Stimulated activated naive CD4-positive, alpha-beta T cell treated with Interleukin-2 at 50 U/mL for 16 hours (primary cell): ENCODE data around the gene HRG.
"Not testable (repeated sequence)": the region's sequence is repeated elsewhere in the genome, so short reads cannot be mapped to it uniquely, and the experiment has no call there.

ENCODE experiments used
- DNase-seq: peaks from one replicate; lab custom pipeline; 2025; lab: John Stamatoyannopoulos, UW

Gene HRG

DNA sequence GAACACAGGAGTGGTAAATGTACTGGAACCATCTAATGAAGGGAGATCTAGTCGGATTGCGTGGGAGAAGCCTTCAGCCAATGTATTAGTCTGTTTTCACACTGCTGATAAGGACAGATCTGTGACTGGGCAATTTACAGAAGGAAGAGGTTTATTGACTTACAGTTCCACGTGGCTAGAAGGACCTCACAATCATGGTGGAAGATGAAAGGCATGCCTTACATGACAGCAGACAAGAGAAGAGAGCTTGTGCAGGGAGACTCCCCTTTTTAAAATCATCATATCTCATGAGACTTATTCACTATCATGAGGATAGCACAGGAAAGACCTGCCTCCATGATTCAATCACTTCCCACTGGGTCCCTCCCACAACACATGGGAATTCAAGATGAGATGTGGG lies 17.0 kb downstream of the HRG start:
- DNase-seq: no peak

DNA sequence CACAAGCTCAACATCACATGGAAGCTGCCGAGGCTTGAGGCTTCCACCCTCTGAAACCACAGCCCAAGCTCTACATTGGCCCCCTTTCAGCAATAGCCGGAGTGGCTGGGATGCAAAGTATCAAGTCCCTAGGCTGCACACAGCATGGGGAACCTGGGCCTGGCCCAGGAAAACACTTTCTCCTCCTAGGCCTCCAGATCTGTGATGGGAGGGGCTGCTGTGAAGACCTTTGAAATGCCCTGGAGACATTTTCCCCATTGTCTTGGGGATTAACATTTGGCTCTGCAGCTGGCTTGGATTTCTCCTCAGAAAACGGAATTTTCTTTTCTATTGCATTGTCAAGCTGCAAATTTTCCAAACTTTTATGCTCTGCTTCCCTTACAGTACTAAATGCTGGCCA lies 18.2 kb downstream of the HRG start:
- DNase-seq: no peak

DNA sequence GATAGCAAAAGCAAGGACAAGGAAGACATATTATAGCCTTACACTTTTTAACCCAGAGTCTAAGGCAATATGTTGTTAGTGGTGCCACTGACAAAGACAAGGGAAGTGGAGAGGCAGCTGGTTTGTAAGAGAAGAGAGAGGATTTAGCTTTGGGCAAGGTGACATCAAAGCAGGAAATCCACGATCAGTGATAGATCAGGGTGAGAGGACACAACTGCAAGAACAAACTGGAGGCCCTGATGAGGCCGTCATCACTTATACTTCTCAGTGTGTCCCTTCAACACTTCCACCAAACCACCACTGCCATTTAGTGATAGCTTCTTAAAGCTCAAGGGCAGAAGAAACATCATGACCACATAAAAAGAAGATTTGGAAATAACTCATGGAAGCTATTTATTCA lies 20.7 kb downstream of the HRG start:
- not testable (repeated sequence) for DNase-seq

DNA sequence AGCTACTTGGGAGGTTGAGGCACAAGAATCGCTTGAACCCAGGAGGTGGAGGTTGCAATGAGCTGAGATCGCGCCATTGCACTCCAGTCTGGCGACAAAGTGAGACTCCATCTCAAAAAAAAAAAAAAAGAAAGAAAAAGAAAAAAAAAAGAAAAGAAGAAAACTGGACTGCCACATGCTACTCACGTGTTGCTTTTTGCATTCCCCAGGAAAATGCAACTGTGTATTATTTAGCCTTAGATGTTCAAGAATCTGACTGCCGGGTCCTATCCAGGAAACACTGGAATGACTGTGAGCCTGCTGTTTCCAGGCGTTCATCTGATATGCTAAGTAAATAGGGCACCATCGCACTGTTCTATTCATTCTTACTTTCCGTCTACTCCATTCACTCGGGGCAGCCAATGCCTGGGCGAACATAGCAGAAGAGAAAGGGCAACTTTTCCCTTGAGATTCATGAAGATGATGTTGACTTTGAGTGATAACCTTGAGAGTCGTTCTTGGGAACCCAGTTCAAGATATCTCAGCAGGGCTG lies 21.4 kb downstream of the HRG start:
- DNase-seq: no peak

DNA sequence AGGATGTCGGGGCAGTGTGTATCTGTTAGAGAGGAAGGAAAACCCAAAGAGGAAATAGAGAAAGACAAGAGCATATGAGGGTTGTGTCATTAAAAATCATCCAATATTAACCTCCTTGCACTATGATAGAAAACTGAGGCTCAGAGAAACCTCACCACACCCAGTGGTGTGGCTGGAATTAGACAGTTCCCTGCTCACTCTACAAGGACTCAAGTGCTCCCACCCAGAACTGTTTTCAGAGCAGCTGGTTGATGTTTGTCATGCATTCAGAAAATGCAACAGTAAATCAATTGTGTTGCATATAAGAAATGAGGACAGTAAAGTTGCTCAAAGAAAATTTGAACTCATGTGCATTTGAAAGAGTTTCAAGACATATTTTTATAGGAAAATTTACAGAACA lies 24.5 kb downstream of the HRG start:
- DNase-seq: not testable (repeated sequence)

DNA sequence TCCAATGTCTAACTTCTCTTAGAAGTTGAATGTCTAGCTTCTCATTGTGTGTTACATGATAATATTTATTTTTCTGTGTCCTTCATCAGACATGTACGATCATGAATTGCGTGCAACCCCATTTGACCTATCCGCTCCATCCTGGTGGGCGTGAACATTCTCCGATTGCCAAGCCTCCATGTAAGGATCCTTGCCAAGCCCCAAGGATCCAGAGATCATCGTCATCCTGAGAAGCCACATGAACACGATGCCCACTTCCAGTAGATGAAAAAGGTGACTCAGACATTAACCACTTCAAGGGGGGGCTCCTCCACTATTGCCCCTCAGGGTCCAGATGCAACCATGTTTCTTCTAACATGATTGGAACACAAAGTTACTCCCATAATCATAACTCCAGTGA lies 25.9 kb downstream of the HRG start:
- DNase-seq: no peak

DNA sequence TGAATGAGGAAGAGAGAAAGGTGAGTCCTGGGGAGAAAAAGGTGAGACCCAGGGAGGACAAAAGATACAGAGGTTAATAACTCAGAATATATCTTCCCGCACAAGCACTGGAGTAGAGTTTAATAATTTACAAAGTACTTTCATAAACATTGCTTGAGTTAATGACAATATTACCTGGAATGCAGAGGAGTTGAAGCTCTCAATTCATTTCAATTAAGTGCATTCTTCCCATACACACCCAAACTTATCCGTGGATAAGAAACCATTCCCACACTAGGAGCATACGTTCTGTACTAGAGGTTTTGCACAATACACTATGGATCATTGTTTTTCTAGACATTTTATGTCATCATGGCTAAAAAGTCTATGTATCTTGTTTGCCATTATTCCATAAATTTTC lies 28.0 kb downstream of the HRG start:
- no peak for DNase-seq

DNA sequence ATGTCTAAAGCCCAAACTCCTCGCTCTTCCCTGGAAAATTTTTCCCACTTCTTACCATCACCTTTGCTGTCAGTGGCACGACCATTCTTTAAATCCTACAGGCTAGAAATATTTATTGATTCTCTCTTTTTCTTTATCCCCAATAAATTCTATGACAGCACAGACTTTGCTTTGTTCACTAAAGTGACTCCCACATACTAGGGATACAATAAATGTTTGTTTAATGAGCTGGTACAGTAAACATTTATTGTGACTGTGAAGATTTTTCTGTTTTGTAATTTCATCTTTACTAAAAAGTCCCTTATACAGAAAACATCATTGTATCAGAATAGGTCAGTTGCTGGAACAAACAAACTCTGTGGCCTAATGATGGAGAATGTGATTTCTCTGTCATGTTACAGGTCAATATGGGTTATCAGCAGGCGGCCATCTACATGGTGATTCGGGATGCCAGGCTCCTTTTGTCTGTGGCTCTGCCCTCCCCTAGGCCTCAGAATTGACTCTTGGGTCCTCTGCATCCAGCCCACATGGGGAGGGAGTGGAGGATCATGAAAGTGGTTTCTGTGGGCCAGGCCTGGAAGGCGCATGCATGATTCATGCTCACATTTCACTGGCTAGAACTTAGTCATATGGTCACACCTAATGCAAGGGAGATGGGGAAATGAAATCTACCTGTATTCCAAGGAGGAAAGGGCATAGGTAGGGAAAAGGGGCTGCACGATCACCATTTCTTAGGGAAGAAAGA lies 28.6 kb downstream of the HRG start:
- no peak for DNase-seq

DNA sequence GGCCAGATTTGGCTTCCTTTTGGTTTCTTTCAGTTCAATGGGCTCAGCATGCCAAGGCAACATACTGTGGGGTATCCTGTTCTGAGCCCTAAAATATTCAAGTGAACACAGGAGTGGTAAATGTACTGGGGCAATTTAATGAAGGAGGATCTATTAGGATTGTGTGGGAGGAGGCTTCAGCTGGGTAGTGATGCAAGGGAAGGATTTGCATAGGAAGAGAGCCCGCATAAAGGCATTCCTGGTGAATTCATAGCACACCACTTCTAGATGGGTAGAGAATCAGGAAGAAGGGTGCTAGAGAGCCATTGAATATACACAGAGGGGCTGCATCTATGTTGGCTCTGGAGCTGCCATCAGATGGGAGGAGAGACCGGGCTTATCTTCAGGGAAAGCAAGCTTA lies 30.7 kb downstream of the HRG start:
- no peak for DNase-seq

DNA sequence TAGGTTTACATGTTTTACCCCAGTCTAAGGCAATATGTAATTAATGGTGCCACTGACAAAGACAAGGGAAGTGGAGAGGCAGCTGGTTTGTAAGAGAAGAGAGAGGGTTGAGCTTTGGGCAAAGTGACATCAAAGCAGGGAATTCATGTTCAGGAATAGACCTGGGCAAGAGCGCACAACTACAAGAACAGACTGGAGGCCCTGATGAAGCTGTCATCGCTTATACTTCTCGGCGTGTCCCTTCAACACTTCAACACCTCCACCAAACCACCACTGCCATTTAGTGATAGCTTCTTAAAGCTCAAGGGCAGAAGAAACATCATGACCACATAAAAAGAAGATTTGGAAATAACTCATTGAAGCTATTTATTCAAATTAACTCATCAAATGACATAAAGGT lies 31.7 kb downstream of the HRG start:
- no peak for DNase-seq

DNA sequence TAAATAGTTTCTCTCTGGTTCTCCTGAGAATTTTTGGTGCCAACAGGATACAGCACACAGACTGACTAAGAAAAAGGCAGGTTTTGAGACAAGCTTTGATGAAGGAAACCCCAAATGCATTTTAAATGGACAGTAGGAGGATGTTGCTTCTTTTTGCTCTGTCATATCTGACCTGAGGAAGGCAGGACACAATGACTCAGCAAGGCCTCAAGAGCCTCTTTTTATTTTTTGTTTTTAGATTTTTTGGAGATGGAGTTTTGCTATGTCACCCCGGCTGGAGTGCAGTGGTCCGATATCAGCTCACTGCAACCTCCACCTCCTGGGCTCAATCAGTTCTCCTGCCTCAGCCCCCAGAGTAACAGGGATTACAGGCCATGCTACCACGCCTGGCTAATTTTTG lies 34.5 kb downstream of the HRG start:
- DNase-seq: no peak

DNA sequence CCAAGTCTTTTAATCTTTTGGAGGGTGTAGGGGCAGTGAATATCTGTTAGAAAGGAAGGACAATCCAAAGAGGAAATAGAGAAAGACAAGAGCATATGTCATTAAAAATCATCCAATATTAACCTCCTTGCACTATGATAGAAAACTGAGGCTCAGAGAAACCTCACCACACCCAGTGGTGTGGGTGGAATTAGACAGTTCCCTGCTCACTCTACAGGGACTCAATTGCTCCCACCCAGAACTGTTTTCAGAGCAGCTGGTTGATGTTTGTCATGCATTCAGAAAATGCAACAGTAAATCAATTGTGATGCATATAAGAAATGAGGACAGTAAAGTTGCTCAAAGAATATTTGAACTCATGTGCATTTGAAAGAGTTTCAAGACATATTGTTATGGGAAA lies 36.6 kb downstream of the HRG start:
- not testable (repeated sequence) for DNase-seq

DNA sequence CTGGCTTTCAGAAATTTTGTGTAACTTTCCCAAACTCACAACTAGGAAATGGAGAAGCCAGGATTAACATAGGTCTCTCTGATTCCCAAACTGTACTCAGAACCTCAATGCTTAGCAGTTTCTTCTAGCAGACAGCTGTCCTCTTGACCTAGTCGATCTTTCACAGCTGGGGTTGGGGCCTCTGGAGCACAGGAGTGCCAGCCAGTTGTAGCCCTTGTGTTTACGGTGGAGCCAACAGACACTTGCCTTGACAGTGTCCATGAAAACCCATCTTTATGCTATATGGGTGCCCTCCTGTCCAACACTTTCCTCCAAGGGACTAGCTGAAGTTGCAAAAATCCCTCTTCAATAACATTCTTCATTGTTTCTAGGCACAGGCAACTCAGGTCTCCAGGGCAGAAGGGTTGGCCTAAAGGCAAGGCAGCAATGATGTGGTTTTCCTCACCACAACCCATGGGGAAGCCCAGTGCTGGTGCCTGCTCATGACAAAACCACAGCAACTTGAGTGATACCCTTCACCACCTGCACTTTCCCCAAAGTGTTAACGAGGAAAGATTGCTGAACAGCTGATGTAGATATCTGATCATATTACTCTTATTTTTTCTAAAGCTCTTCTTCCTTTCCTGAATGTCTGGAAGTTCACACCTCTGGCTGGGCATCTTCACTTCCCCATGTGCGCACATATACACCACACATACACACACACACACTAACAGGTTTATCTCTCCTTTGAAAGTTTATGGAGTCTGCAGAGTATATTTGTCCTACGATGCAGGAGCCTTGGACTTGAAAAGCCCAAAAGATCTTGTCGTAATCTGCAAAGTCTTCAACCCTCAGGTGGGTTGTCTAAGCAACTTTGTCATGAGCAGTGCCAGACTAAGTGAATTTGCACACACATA lies 40.3 kb downstream of the HRG start:
- DNase-seq: peak; percentile 11

DNA sequence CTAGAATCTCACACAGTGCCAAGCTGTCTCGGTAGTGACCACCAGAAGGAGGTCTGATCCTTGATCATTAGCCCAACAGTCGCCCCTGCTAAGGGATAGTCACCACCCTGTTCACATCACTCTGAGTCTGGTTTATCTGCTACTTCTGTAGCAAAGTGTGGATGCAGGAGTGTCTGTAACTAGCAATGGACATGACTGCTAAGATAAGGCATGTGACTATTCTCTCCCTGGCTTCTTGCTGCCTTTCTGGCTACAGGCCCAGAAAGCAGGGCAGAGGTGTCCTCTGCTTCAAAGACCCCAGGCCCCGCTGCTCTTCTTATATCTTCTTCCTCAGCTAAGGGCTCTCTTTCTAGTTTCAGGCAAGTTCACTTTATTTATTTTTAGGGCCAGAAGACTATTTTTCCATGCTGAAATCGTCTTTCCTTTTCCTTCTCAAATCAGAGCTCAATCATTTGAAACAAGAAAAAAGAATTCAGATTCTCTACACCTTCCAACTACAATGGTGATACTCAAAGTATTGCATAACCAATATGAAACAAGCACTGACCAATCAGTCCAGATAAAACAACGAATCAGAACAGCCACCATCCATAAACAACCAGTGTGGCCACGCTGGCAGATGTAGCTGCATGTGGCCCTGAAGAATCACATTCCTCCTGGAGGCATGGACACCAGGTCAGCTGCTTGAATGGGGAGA lies 43.3 kb downstream of the HRG start:
- DNase-seq: no peak

DNA sequence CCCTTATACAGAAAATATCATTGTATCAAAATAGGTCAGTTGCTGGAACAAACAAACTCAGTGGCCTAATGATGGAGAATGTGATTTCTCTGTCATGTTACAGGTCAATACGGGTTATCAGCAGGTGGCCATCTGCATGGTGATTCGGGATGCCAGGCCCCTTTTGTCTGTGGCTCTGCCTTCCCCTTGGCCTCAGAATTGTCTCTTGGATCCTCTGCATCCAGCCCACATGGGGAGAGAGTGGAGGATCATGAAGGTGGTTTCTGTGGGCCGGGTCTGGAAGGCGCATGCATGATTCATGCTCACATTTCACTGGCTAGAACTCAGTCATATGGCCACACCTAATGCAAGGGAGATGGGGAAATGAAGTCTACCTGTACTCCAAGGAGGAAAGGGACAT lies 44.9 kb downstream of the HRG start:
- DNase-seq: not testable (repeated sequence)

DNA sequence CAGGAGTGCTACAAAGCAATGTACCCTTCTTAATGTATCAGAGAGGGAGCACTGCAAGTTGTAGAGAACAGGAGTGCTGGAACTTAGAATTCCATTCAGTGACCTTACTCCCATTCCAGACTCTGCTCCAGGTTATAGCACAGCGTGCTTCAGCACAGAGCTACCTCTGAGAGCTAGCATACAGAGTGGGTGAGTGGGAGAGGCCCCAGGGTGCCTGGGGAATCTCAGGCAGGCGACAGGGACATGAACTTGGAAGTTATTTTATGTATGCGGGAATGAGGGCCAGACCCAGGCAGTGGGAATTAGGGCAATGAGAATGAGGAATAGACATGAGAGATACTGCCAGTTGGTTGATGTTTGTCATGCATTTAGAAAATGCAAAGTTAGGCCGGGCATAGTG lies 47.7 kb downstream of the HRG start:
- no peak for DNase-seq

DNA sequence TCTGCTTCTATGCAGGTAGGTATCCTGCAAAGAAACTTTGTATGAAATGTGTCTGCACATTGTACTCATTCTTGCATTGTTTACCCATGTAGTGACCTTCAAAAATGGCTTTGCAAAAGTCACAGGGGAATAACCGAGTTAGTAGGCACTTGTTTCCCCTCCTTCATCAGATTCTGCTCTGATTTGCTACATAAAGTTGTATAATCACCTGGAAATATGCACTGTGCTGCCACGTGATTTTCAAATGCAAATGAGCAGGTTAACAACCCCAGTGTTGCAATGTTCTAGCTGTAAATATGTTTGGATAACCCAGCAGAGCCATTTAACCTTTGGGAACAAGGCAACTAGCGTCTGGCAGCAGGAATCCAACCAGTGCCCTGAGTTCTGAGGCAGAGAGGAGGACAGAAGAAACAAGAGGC lies 51.2 kb downstream of the HRG start, which contains the start of gene KNG1:
Gene KNG1 (plus strand): TSS at position 321 of the 419 bp plus-strand sequence. CDS start 184 bp downstream, outside the sequence.
- no peak for DNase-seq

DNA sequence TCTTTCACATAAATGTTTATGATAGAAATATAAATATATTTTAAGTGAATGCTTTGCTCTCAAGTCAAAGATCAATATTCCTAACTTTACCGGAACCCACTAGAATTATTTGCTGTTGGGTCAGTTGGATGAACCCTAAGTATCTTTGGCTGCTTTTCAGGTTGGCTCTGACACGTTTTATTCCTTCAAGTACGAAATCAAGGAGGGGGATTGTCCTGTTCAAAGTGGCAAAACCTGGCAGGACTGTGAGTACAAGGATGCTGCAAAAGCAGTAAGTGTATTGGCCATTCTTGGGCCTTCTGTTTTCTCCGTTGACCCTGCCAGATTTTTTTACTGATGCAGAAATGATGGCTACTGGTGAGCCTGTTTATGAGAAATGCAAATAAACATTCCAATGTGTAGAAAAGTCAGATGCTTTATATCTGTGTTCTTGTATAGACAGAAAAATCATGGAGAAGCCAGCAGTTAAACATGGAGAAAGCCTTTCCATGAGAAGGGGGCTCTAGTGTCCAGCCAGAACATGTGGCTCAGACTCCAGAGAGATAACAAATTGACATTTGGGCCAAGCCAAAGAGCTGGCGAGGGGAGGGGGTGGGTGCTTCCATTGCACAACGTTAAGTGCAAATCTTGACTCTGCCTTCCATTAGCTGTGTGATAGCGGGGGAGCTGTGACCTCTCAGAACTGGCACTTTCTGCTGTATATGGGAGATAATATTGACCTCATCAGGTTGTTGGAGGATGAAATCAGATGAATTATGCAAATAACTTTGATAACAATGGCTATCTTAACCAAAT lies 54.3 kb downstream of the HRG start:
- DNase-seq: no peak

DNA sequence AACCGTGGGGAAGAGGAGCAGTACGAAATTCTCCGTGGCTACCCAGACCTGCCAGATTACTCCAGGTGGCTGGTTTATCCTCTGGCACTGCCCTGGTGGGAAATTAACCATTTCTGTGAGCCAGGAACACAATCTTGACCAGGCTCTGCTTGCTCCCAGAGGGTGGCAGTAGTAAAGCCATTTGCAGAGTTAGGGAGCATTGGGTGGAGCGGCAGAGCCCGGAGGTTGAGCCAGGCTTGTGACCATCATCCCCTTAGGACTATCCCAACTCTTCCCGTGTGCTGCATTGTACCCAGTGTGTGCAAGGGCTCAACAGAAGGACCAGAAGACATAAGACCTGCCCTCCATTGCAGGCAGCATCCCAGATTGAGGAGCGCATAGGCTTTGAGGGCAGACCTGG lies 56.6 kb downstream of the HRG start:
- DNase-seq: no peak

DNA sequence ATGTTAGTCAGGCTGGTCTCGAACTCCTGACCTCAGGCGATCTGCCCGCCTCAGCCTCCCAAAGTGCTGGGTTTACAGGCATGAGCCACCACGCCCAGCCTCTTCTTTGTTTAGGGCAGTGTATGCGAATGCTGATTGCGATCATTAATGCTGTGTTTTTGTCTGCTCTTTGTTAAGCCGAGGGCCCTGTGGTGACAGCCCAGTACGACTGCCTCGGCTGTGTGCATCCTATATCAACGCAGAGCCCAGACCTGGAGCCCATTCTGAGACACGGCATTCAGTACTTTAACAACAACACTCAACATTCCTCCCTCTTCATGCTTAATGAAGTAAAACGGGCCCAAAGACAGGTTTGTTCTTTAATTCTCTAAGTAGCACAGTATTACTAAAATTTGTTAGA lies 59.1 kb downstream of the HRG start:
- DNase-seq: no peak
